ENCODE measurements around the gene APOBEC4. TPM values are rescaled to one million over a fixed set of nuclear protein-coding genes. Genes with fewer than 3 reads are reported as not detected.

APOBEC4 gene
- total RNA-seq, 2 donors from 2014 or later, result not detected

GRCh38 chr1:183634429-183635065 is 18.6 kb downstream of the APOBEC4 start:
- Histone ChIP-seq H3K27me3 (replicated peaks; ENCODE audit: insufficient read depth) (no peaks in the 10 kb centered on the region), H3K9me3 (no peaks in the 10 kb centered on the region), H3K4me1 (ENCODE audit: control insufficient read depth in 1 of 2, low read depth in 2 of 2) (peaks cover 34 to 44% of the 10 kb centered on the region in 2 donors), H3K36me3 (no peaks in the 10 kb centered on the region), H3K27ac (peak overlapping the region; percentile 96 to 97), H3K4me3 (peak overlapping the region; percentile 93)
- no peak for TF ChIP-seq CTCF (IDR thresholded peaks at IDR 0.05)
- DNase-seq (ENCODE audit: low spot score) (no peak), ATAC-seq (ENCODE audit: insufficient number of reproducible peaks, low FRiP score, low read depth) (no peak)

GRCh38 chr1:183633676-183634343 is 19.3 kb downstream of the APOBEC4 start:
- Histone ChIP-seq H3K36me3 (peaks cover 4% of the 10 kb centered on the region), H3K4me1 (ENCODE audit: control insufficient read depth in 1 of 2, low read depth in 2 of 2) (peaks cover 39 to 51% of the 10 kb centered on the region in 2 donors), H3K27me3 (replicated peaks; ENCODE audit: insufficient read depth) (no peaks in the 10 kb centered on the region), H3K9me3 (no peaks in the 10 kb centered on the region), H3K4me3 (peak overlapping the region; percentile 93), H3K27ac (peak overlapping the region; percentile 96 to 97)
- no peak for DNase-seq (ENCODE audit: low spot score)
- peak; percentile 47 for TF ChIP-seq CTCF (IDR thresholded peaks at IDR 0.05)
- ATAC-seq (ENCODE audit: insufficient number of reproducible peaks, low FRiP score, low read depth), result no peak

GRCh38 chr1:183632964-183633363 is 20.2 kb downstream of the APOBEC4 start:
- Histone ChIP-seq H3K27ac (peak overlapping the region; percentile 96 to 97), H3K4me3 (peak overlapping the region; percentile 93)

GRCh38 chr1:183632114-183632513 is 21.0 kb downstream of the APOBEC4 start:
- DNase-seq (ENCODE audit: low spot score) (no peak), ATAC-seq (ENCODE audit: insufficient number of reproducible peaks, low FRiP score, low read depth) (no peak)
- Histone ChIP-seq H3K27me3 (replicated peaks; ENCODE audit: insufficient read depth) (no peaks in the 10 kb centered on the region), H3K4me3 (peak overlapping the region; percentile 93), H3K9me3 (no peaks in the 10 kb centered on the region), H3K27ac (peak overlapping the region; percentile 96 to 97), H3K4me1 (ENCODE audit: control insufficient read depth in 1 of 2, low read depth in 2 of 2) (peaks cover 56 to 67% of the 10 kb centered on the region in 2 donors), H3K36me3 (peaks cover 11% of the 10 kb centered on the region)
- no peak for TF ChIP-seq CTCF (IDR thresholded peaks at IDR 0.05)

More at GRCh38 chr1:183632964-183633363, 20.2 kb downstream of the APOBEC4 start:
- DNase-seq (ENCODE audit: low spot score) (no peak), ATAC-seq (ENCODE audit: insufficient number of reproducible peaks, low FRiP score, low read depth) (no peak)
- TF ChIP-seq CTCF (IDR thresholded peaks at IDR 0.05), result no peak
- Histone ChIP-seq H3K27me3 (replicated peaks; ENCODE audit: insufficient read depth) (no peaks in the 10 kb centered on the region), H3K9me3 (no peaks in the 10 kb centered on the region), H3K4me1 (ENCODE audit: control insufficient read depth in 1 of 2, low read depth in 2 of 2) (peaks cover 48 to 59% of the 10 kb centered on the region in 2 donors), H3K36me3 (peaks cover 11% of the 10 kb centered on the region)

- Histone ChIP-seq H3K27me3 (replicated peaks; ENCODE audit: insufficient read depth) (no peaks in the 10 kb centered on the region), H3K9me3 (no peaks in the 10 kb centered on the region), H3K36me3 (peaks cover 11% of the 10 kb centered on the region), H3K27ac (peak overlapping the region; percentile 96 to 97), H3K4me3 (peak overlapping the region; percentile 93), H3K4me1 (ENCODE audit: control insufficient read depth in 1 of 2, low read depth in 2 of 2) (peaks cover 61 to 71% of the 10 kb centered on the region in 2 donors)
- TF ChIP-seq CTCF (IDR thresholded peaks at IDR 0.05), result no peak
- ATAC-seq (ENCODE audit: insufficient number of reproducible peaks, low FRiP score, low read depth) (peak; percentile 61), DNase-seq (ENCODE audit: low spot score) (no peak)
These were observed 22.4 kb downstream of the APOBEC4 start for GRCh38 chr1:183630748-183631147.

Measured in thoracic aorta (tissue), 2 donors.